ENCODE results near the gene PARVA.
"Not testable (repeated sequence)": the region's sequence is repeated elsewhere in the genome, so short reads cannot be mapped to it uniquely, and the experiment has no call there.

PARVA gene

GRCh38 chr11:12377106-12377823 is at the start of gene PARVA:
TSS of gene PARVA (plus strand) at chr11:12377571. CDS start at chr11:12377648, 77 bp downstream.
- no peak for DNase-seq

GRCh38 chr11:12329169-12329568 is 48.2 kb upstream of the PARVA start:
- DNase-seq: no peak

GRCh38 chr11:12329797-12330196 is 47.6 kb upstream of the PARVA start:
- peak in 1 of 2 experiments; percentile 52 for DNase-seq

GRCh38 chr11:12330485-12331231 is 46.7 kb upstream of the PARVA start:
- DNase-seq: no peak

GRCh38 chr11:12331239-12331874 is 46.0 kb upstream of the PARVA start:
- peak; percentile 95 to 96 for DNase-seq

GRCh38 chr11:12343526-12343925 is 33.8 kb upstream of the PARVA start:
- no peak for DNase-seq

GRCh38 chr11:12353534-12353933 is 23.8 kb upstream of the PARVA start:
- DNase-seq: no peak

- DNase-seq: no peak
These were observed 22.4 kb upstream of the PARVA start for GRCh38 chr11:12354750-12355545.

- DNase-seq: no peak
These were observed 20.3 kb upstream of the PARVA start for GRCh38 chr11:12356944-12357655.

- not testable (repeated sequence) for DNase-seq
These were observed 19.7 kb upstream of the PARVA start for GRCh38 chr11:12357697-12358096.

- no peak for DNase-seq
These were observed 18.8 kb upstream of the PARVA start for GRCh38 chr11:12358302-12359188.

GRCh38 chr11:12359761-12360160 is 17.6 kb upstream of the PARVA start:
- no peak for DNase-seq

GRCh38 chr11:12361682-12362081 is 15.7 kb upstream of the PARVA start:
- peak in 1 of 2 experiments; percentile 34 for DNase-seq

GRCh38 chr11:12362857-12363256 is 14.5 kb upstream of the PARVA start:
- no peak for DNase-seq

- no peak for DNase-seq
These were observed 14.0 kb upstream of the PARVA start for GRCh38 chr11:12363373-12363772.

- not testable (repeated sequence) for DNase-seq
These were observed 11.3 kb upstream of the PARVA start for GRCh38 chr11:12365965-12366575.

- DNase-seq: not testable (repeated sequence)
These were observed 10.3 kb upstream of the PARVA start for GRCh38 chr11:12367057-12367456.

- no peak for DNase-seq
These were observed 5.3 kb upstream of the PARVA start for GRCh38 chr11:12372111-12372510.

- no peak for DNase-seq
These were observed 1.7 kb upstream of the PARVA start for GRCh38 chr11:12375720-12376119.

- no peak for DNase-seq
These were observed 901 bp upstream of the PARVA start for GRCh38 chr11:12376259-12377081.
